GM15510 (cell line): ENCODE results near the gene EGFR.

ENCODE experiments used
- POLR2A ChIP-seq: IDR thresholded peaks from 3 replicates; pipeline ENCODE4 v1.6.1; 2011; ENCODE audit warnings: borderline replicate concordance; ENCODE audit not compliant: insufficient read length; ENCODE audit errors: extremely low read depth

EGFR gene

GRCh38 chr7:55073051-55073511 lies 54.3 kb downstream of the EGFR start:
- no peak for TF ChIP-seq POLR2A

GRCh38 chr7:55073976-55074528 lies 55.2 kb downstream of the EGFR start:
- no peak for TF ChIP-seq POLR2A

GRCh38 chr7:55075464-55076021 lies 56.7 kb downstream of the EGFR start:
- TF ChIP-seq POLR2A = no peak

GRCh38 chr7:55077561-55078410 lies 59.0 kb downstream of the EGFR start:
- no peak for TF ChIP-seq POLR2A

GRCh38 chr7:55078465-55079372 lies 59.9 kb downstream of the EGFR start:
- TF ChIP-seq POLR2A = no peak

GRCh38 chr7:55080000-55080623 lies 61.3 kb downstream of the EGFR start:
- no peak for TF ChIP-seq POLR2A

- TF ChIP-seq POLR2A = no peak
Observed at GRCh38 chr7:55081068-55081467, 62.3 kb downstream of the EGFR start.

GRCh38 chr7:55081472-55082227 lies 62.8 kb downstream of the EGFR start:
- TF ChIP-seq POLR2A = no peak

- TF ChIP-seq POLR2A = no peak
Observed at GRCh38 chr7:55082228-55082603, 63.4 kb downstream of the EGFR start.

- no peak for TF ChIP-seq POLR2A
Observed at GRCh38 chr7:55083206-55083605, 64.4 kb downstream of the EGFR start.

- TF ChIP-seq POLR2A = no peak
Observed at GRCh38 chr7:55084307-55084706, 65.5 kb downstream of the EGFR start.

GRCh38 chr7:55085511-55086412 lies 66.9 kb downstream of the EGFR start:
- TF ChIP-seq POLR2A = no peak

GRCh38 chr7:55086413-55087201 lies 67.8 kb downstream of the EGFR start:
- no peak for TF ChIP-seq POLR2A

GRCh38 chr7:55087521-55087961 lies 68.7 kb downstream of the EGFR start:
- TF ChIP-seq POLR2A = no peak
